HepG2 (cell line): Measurements from ENCODE around the gene CENPP. TPM values are rescaled to one million over a fixed set of nuclear protein-coding genes. Genes with fewer than 3 reads are reported as not detected.

Source experiments
- CBX1 ChIP-seq: IDR thresholded peaks from one replicate; pipeline ENCODE4 v1.6.1; 2016; ENCODE audit warnings: antibody characterized with exemption, low read depth
- DPF2 ChIP-seq: sonication (generic); formaldehyde crosslinking; IDR thresholded peaks from 2 replicates; pipeline ENCODE4 v1.4.0; 2020; ENCODE audit warnings: mild to moderate bottlenecking, low read depth, missing genetic modification reagents, borderline replicate concordance
- FOXP1 ChIP-seq, 2 experiments: fragments of 450-650 bp in 1 of 2; IDR thresholded peaks; 2 replicates each; pipeline ENCODE4 v1.6.1; 2017 to 2018; ENCODE audit warnings: antibody characterized with exemption in 1 of 2
- GZF1 ChIP-seq: sonication (generic); formaldehyde crosslinking; IDR thresholded peaks from 2 replicates; pipeline ENCODE4 v1.5.1; 2020; ENCODE audit warnings: mild to moderate bottlenecking, missing genetic modification reagents
- HES4 ChIP-seq: sonication (generic); formaldehyde crosslinking; IDR thresholded peaks from 2 replicates; pipeline ENCODE4 v1.9.0; 2021; ENCODE audit warnings: mild to moderate bottlenecking, missing genetic modification reagents, borderline replicate concordance
- KLF16 ChIP-seq, 2 experiments: sonication (generic) in 1 of 2; formaldehyde crosslinking in 1 of 2; IDR thresholded peaks; 2 replicates each; pipeline versions ENCODE4 v1.6.1 to v1.8.0; 2016 to 2023; ENCODE audit warnings: missing genetic modification reagents in 2 of 2, missing compliant biosample characterization in 1 of 2
- MEIS2 ChIP-seq: sonication (generic); formaldehyde crosslinking; IDR thresholded peaks from 2 replicates; pipeline ENCODE4 v1.9.0; 2021; ENCODE audit warnings: mild to moderate bottlenecking, missing genetic modification reagents
- PITX1 ChIP-seq: sonication (generic); formaldehyde crosslinking; IDR thresholded peaks from 2 replicates; pipeline ENCODE4 v1.5.1; 2020; ENCODE audit warnings: mild to moderate bottlenecking, missing genetic modification reagents
- POLR2A ChIP-seq, 2 experiments: IDR thresholded peaks; 2 replicates each; pipeline ENCODE4 v1.6.1; 2011; ENCODE audit warnings: low read depth in 2 of 2, low read length in 2 of 2, mild to moderate bottlenecking in 1 of 2, moderate library complexity in 1 of 2; ENCODE audit not compliant: insufficient read depth in 1 of 2
- RFXAP ChIP-seq: sonication (generic); formaldehyde crosslinking; IDR thresholded peaks from 2 replicates; pipeline ENCODE4 v1.4.0; 2020; ENCODE audit warnings: missing genetic modification reagents, borderline replicate concordance
- SALL1 ChIP-seq: sonication (generic); formaldehyde crosslinking; IDR thresholded peaks from 2 replicates; pipeline ENCODE4 v1.8.0; 2022; ENCODE audit warnings: mild to moderate bottlenecking, missing genetic modification reagents
- U2AF2 ChIP-seq: fragments of 200-400 bp; formaldehyde crosslinking; IDR thresholded peaks from 2 replicates; pipeline ENCODE4 v1.6.1; 2017; ENCODE audit warnings: low read depth, mild to moderate bottlenecking, low read length
- ZMYM3 ChIP-seq: sonication (generic); formaldehyde crosslinking; IDR thresholded peaks from 2 replicates; pipeline ENCODE4 v1.5.1; 2020; ENCODE audit warnings: mild to moderate bottlenecking, missing genetic modification reagents
- ZNF17 ChIP-seq: sonication (generic); formaldehyde crosslinking; IDR thresholded peaks from 2 replicates; pipeline ENCODE4 v1.5.0; 2020; ENCODE audit warnings: mild to moderate bottlenecking, missing genetic modification reagents
- ZNF589 ChIP-seq: sonication (generic); formaldehyde crosslinking; conservative IDR thresholded peaks from 2 replicates; pipeline ENCODE4 v1.8.0; 2022; ENCODE audit warnings: mild to moderate bottlenecking, moderate library complexity, missing genetic modification reagents
- ZNF674 ChIP-seq: sonication (generic); formaldehyde crosslinking; IDR thresholded peaks from 2 replicates; pipeline ENCODE4 v1.5.0; 2020; ENCODE audit warnings: low read depth, mild to moderate bottlenecking, missing genetic modification reagents
- ZNF766 ChIP-seq: sonication (generic); formaldehyde crosslinking; IDR thresholded peaks from 2 replicates; pipeline ENCODE4 v1.5.0; 2020; ENCODE audit warnings: missing genetic modification reagents, borderline replicate concordance
- ZNF879 ChIP-seq: sonication (generic); formaldehyde crosslinking; IDR thresholded peaks from 2 replicates; pipeline ENCODE4 v1.8.1; 2023; ENCODE audit warnings: missing genetic modification reagents
- polyA plus RNA-seq, 8 experiments: library from polyadenylated mRNA; depleted of rRNA in 3 of 8; stranded (reverse) in 7 of 8; unstranded in 1 of 8; fragments of >200 nt; fragmentation: Illumina TruSeq in 4 of 8; extraction: Trizol in 4 of 8; gene quantifications; 2 replicates each; pipeline versions ENCODE4 v1.2.1 to v1.2.3, GENCODE V29; 2011 to 2016; ENCODE audit warnings: low read depth in 4 of 8, missing spikeins in 1 of 8, mixed read lengths in 1 of 8; ENCODE audit not compliant: insufficient read depth in 1 of 8
- total RNA-seq, 5 experiments: library from RNA; depleted of rRNA; stranded (reverse); fragments of >200 nt; fragmentation: Illumina TruSeq; extraction: Trizol; gene quantifications; 2 replicates each; pipeline ENCODE4 v1.2.3, GENCODE V29; 2016; ENCODE audit warnings: low read depth in 1 of 5
- TF ChIP-seq, protein P1 (sequence below): sonication (generic); formaldehyde crosslinking; conservative IDR thresholded peaks from 2 replicates; pipeline ENCODE4 v1.8.0; 2022; ENCODE audit warnings: mild to moderate bottlenecking, moderate library complexity, missing genetic modification reagents
- TF ChIP-seq, protein P2 (sequence below): sonication (generic); formaldehyde crosslinking; IDR thresholded peaks from 2 replicates; pipeline ENCODE4 v1.8.1; 2023; ENCODE audit warnings: mild to moderate bottlenecking, moderate library complexity, missing genetic modification reagents
- TF ChIP-seq, protein P3 (sequence below): IDR thresholded peaks from 2 replicates; pipeline ENCODE4 v1.6.1; 2016
- TF ChIP-seq, protein P4 (sequence below): sonication (generic); formaldehyde crosslinking; IDR thresholded peaks from 2 replicates; pipeline ENCODE4 v1.8.0; 2023; ENCODE audit warnings: mild to moderate bottlenecking, missing genetic modification reagents

The CENPP gene
- total and polyA plus RNA-seq, 2 of the 13 experiments (the other 11 are each of a cell fraction or from before 2014, with no cell fraction given), result 2.0 to 11.4 TPM

DNA sequence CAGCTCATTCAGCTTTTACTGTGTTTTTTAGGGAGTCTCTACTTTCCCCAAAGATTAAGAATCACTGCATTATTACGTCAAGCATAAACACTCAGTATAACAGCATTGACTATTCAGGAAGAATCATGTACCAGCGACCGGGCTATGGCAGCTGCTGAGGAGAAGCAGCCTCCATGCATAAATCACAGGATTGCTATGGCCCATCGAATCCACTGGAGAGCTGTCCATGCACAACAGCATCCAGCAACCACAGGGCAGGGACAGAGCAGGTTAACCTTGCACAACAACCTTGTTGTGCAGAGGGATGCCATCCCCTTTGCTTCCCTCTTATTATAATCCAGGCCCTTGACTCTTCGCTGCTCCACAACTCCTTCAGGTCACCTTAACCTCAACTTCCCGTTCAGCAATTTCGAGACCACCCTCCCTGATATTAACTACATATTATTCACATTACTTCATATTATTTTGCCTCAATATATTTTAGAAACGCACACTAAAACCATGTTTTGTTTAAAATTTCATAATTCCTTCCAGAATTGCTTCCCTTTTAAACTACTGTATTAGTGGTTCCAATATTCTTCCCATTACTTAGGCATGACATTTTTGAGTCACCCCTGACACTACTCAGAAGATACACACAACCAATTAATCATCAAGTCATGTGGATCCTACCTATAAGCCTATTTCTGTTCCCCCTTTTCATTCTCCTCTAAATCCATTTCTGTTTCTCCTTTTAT is 33.2 kb upstream of the CENPP start (continued):
- TF ChIP-seq ZNF589 (no peak), SALL1 (CRISPR knock-in tag) (no peak), ZNF17 (no peak), GZF1 (CRISPR knock-in tag) (no peak), ZNF674 (CRISPR knock-in tag) (no peak), ZNF879 (CRISPR knock-in tag) (no peak), CBX1 (no peak), ZMYM3 (CRISPR knock-in tag) (no peak), KLF16 (CRISPR knock-in tag; IDR thresholded peaks at IDR 0.05) (no peak), DPF2 (CRISPR knock-in tag) (no peak), POLR2A (IDR thresholded peaks at IDR 0.05; ENCODE audit: insufficient read depth in 1 of 2, low read depth in 2 of 2, low read length in 2 of 2) (peak in 1 of 2 experiments; percentile 49; a peak in 1 of 4 replicates), RFXAP (CRISPR knock-in tag) (no peak), U2AF2 (no peak), HES4 (CRISPR knock-in tag) (no peak), ZNF766 (no peak), MEIS2 (CRISPR knock-in tag) (no peak), FOXP1 (IDR thresholded peaks at IDR 0.05) (no peak), FOXP1 (CRISPR knock-in tag; IDR thresholded peaks at IDR 0.05) (no peak), PITX1 (CRISPR knock-in tag) (0 out of 2 replicates have a peak, but pooled peaks have one; percentile 30)
- TF ChIP-seq, protein P1, sequence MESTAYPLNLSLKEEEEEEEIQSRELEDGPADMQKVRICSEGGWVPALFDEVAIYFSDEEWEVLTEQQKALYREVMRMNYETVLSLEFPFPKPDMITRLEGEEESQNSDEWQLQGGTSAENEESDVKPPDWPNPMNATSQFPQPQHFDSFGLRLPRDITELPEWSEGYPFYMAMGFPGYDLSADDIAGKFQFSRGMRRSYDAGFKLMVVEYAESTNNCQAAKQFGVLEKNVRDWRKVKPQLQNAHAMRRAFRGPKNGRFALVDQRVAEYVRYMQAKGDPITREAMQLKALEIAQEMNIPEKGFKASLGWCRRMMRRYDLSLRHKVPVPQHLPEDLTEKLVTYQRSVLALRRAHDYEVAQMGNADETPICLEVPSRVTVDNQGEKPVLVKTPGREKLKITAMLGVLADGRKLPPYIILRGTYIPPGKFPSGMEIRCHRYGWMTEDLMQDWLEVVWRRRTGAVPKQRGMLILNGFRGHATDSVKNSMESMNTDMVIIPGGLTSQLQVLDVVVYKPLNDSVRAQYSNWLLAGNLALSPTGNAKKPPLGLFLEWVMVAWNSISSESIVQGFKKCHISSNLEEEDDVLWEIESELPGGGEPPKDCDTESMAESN (CRISPR knock-in tag), result no peak
- TF ChIP-seq, protein P2, sequence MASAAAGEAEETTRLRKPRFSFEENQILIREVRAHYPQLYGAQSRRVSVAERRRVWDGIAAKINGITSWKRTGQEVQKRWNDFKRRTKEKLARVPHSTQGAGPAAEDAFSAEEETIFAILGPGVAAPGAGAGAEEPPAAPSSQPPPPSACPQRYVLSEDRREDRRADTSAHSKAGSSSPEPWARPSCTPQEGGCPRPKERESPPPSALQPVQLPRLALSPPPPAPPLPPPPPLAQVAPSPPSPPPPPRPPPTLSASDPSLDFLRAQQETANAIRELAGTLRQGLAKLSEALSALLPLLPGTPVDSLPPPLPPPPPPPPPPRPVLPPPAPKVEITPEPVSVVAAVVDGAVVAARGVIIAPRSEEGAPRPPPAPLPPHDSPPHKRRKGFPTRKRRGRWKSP (CRISPR knock-in tag), result peak; percentile 33; the same call in 1 of the 2 replicates
- TF ChIP-seq, protein P3, sequence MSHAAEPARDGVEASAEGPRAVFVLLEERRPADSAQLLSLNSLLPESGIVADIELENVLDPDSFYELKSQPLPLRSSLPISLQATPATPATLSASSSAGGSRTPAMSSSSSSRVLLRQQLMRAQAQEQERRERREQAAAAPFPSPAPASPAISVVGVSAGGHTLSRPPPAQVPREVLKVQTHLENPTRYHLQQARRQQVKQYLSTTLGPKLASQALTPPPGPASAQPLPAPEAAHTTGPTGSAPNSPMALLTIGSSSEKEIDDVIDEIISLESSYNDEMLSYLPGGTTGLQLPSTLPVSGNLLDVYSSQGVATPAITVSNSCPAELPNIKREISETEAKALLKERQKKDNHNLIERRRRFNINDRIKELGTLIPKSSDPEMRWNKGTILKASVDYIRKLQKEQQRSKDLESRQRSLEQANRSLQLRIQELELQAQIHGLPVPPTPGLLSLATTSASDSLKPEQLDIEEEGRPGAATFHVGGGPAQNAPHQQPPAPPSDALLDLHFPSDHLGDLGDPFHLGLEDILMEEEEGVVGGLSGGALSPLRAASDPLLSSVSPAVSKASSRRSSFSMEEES (CRISPR knock-in tag), result no peak
- TF ChIP-seq, protein P4, sequence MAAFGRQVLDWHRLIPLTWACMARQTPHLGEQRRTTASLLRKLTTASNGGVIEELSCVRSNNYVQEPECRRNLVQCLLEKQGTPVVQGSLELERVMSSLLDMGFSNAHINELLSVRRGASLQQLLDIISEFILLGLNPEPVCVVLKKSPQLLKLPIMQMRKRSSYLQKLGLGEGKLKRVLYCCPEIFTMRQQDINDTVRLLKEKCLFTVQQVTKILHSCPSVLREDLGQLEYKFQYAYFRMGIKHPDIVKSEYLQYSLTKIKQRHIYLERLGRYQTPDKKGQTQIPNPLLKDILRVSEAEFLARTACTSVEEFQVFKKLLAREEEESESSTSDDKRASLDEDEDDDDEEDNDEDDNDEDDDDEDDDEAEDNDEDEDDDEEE (CRISPR knock-in tag), result no peak
